Measurements from ENCODE around the gene GUCY2D.

GUCY2D gene

DNA sequence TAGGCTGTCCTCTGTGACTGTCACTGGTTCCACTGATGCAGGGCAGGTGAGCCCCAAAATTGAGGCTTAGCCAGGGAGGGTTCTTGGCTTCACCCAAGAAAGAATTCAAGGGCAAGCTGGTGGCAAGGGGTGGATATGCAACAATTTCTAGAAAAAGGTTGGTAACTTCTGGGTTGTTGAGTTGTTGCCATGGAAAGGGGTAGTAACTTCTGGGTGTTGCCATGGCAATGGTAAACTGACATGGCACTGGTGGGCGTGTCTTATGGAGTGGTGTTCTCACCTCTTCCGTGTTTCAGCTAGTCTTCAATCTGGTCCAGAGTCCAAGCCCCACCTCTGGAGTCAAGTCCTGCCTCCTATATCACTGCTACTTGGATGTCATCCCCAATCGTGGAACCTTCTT is 9.5 kb upstream of the GUCY2D start:
- no peak for DNase-seq

- DNase-seq, result no peak
Measured at GRCh38 chr17:7993972-7994589, 8.3 kb upstream of the GUCY2D start.

DNA sequence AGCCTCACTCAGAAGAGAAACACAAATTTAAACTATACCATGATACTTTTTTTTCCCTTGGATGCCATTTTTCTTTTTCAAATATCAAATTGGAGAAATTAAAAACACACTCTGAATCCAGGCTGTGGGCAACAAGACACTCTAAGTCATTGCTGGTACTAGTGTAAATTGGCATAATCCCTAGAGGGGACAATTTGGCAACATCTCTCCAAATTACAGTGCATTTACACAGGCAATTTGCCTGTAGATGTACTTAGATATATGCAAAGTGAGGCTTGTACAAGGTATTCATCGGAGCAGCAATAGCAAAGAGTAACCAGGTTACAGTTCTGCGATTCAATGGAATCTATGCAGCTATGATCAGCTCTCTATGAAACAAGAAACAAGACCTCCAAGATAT is 6.7 kb upstream of the GUCY2D start:
- no peak for DNase-seq

GRCh38 chr17:7997186-7997585 is 5.2 kb upstream of the GUCY2D start:
- no peak for DNase-seq

- peak; percentile 53 for DNase-seq
Measured at GRCh38 chr17:8002721-8003593, 542 bp downstream of the GUCY2D start.

GRCh38 chr17:8003594-8004181 is 1.3 kb downstream of the GUCY2D start:
- DNase-seq, result peak; percentile 56

DNA sequence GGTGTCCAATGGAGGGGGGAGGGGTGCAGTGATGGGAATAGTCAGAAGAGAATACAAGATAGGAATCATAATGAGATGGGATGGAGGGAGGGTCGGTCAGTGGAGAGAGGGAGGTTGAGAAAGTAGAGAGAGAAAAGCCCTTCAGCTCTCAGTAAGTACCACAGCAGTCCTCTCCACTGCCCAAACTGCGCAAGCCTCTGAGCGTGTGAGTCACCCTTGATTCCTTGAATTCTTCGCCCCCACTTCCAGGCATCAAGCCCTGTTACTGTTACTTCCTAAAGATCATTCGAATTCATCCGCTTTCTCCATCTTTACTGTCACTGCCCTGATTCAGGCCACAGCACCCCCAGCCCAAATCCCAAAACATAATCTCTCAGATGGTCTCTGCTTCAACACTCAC is 2.5 kb downstream of the GUCY2D start:
- DNase-seq, result no peak

GRCh38 chr17:8005357-8005756 is 2.9 kb downstream of the GUCY2D start:
- DNase-seq, result no peak

GRCh38 chr17:8005967-8006730 is 3.7 kb downstream of the GUCY2D start:
- no peak for DNase-seq

- no peak for DNase-seq
Measured at GRCh38 chr17:8006836-8007680, 4.6 kb downstream of the GUCY2D start.

GRCh38 chr17:8007836-8008235 is 5.4 kb downstream of the GUCY2D start:
- no peak for DNase-seq

DNA sequence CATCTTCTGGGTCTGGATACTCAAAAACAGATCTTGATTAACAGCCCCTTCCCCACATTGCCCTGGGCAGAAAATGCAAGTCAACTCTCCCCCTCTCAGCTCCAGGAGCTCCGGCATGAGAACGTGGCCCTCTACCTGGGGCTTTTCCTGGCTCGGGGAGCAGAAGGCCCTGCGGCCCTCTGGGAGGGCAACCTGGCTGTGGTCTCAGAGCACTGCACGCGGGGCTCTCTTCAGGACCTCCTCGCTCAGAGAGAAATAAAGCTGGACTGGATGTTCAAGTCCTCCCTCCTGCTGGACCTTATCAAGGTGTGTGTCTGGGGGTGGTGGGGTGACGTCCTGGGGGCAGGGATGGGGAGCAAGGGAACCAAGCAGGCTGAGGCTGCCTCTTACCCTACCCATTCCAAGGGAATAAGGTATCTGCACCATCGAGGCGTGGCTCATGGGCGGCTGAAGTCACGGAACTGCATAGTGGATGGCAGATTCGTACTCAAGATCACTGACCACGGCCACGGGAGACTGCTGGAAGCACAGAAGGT is 9.7 kb downstream of the GUCY2D start:
- no peak for DNase-seq

GRCh38 chr17:8012996-8013640 is 10.7 kb downstream of the GUCY2D start:
- DNase-seq, result no peak

DNA sequence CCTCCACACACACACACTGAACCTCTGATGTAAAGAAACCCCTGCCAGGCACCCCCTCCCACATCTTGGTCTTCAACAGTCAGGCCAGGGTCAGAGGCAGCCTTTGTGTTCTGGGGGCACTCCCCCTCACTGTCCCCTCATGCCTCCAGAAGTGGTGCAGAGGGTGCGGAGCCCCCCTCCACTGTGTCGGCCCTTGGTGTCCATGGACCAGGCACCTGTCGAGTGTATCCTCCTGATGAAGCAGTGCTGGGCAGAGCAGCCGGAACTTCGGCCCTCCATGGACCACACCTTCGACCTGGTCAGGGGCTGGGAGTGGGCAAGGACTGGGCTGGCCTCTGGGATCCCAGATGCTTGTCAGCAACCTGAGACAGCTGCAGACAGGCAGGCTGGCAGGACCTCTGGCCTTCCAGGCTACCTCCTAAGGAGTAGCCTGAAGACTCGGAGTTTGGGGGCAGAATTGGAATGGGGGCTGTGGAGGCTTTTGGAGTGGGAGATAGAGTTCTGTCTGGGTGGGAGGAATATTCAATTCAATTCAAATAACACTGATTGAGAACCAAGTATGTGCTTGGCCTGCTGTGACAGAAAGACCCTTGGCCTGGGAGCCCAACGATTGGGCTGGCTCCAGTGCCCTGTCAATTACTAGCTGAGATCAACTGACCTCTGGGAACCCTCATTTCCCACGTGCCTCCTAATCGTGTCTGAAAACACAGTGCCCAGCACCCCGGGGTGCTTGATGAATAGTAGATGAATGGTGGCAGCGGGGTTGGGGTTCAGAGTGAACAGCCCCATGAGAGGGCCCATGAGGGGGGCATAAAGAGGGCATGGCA is 11.5 kb downstream of the GUCY2D start:
- no peak for DNase-seq

DNA sequence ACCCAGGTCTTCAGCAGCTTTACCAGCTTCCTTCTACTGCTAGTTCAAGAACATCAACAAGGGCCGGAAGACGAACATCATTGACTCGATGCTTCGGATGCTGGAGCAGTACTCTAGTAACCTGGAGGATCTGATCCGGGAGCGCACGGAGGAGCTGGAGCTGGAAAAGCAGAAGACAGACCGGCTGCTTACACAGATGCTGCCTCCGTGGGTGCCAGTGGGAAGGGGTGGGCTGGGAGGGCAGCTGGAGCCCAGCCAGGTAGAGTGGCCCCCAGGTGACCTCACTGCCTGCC is 12.1 kb downstream of the GUCY2D start:
- DNase-seq, result no peak

GRCh38 chr17:8015236-8015956 is 13.0 kb downstream of the GUCY2D start:
- DNase-seq, result no peak

GRCh38 chr17:8015957-8016631 is 13.7 kb downstream of the GUCY2D start:
- DNase-seq, result peak; percentile 62

- peak; percentile 83 for DNase-seq
Measured at GRCh38 chr17:8016632-8017424, 14.4 kb downstream of the GUCY2D start.

- no peak for DNase-seq
Measured at GRCh38 chr17:8018436-8018835, 16.0 kb downstream of the GUCY2D start.

Measured in retina (tissue), 1 donor.